PC-3 (cell line): ENCODE results near the gene KNTC1.
"Not testable (repeated sequence)": the region's sequence is repeated elsewhere in the genome, so short reads cannot be mapped to it uniquely, and the experiment has no call there.

Experiments
- CTCF ChIP-seq: fragments of 300-600 bp; sonication (generic); conservative IDR thresholded peaks from 2 replicates; pipeline ENCODE4 v1.5.1; 2017; ENCODE audit warnings: antibody characterized with exemption, low read depth, mild to moderate bottlenecking, low read length
- EZH2 ChIP-seq: fragments of 300-600 bp; sonication (generic); IDR thresholded peaks from one replicate; pipeline ENCODE4 v1.6.1; 2017; ENCODE audit warnings: antibody characterized with exemption, mild to moderate bottlenecking, low read length; ENCODE audit not compliant: unreplicated experiment
- EZH2phosphoT487 ChIP-seq: fragments of 300-600 bp; sonication (generic); IDR thresholded peaks from 2 replicates; pipeline ENCODE4 v1.6.1; 2018; ENCODE audit warnings: mild to moderate bottlenecking, antibody characterized with exemption, low read length, borderline replicate concordance

GRCh38 chr12:122583294-122583693, 56.2 kb downstream of the KNTC1 start:
- TF ChIP-seq EZH2phosphoT487, CTCF, EZH2: not testable (repeated sequence)
